ENCODE results near the gene OSTF1. TPM values are rescaled to one million over a fixed set of nuclear protein-coding genes. Genes with fewer than 3 reads are reported as not detected.

OSTF1 gene
- total RNA-seq, 1 donor from 2014 or later, result 86.7 TPM

- no peak for DNase-seq (ENCODE audit: low read depth in 2 of 2)
Observed at GRCh38 chr9:75084081-75084672, 4.1 kb upstream of the OSTF1 start.

GRCh38 chr9:75085640-75086039, 2.7 kb upstream of the OSTF1 start:
- DNase-seq (ENCODE audit: low read depth in 2 of 2), result no peak

GRCh38 chr9:75086541-75087288, 1.6 kb upstream of the OSTF1 start:
- DNase-seq (ENCODE audit: low read depth in 2 of 2), result peak in 1 of 2 donors; percentile 43

- peak in 1 of 2 donors; percentile 74 for DNase-seq (ENCODE audit: low read depth in 2 of 2)
Observed at GRCh38 chr9:75087289-75087823, 958 bp upstream of the OSTF1 start.

GRCh38 chr9:75088646-75089372, 495 bp downstream of the OSTF1 start:
- DNase-seq (ENCODE audit: low read depth in 2 of 2), result peak in 1 of 2 donors; percentile 65

GRCh38 chr9:75089373-75089766, 1.1 kb downstream of the OSTF1 start:
- no peak for DNase-seq (ENCODE audit: low read depth in 2 of 2)

GRCh38 chr9:75090579-75090978, 2.3 kb downstream of the OSTF1 start:
- no peak for DNase-seq (ENCODE audit: low read depth in 2 of 2)

- no peak for DNase-seq (ENCODE audit: low read depth in 2 of 2)
Observed at GRCh38 chr9:75092766-75093165, 4.5 kb downstream of the OSTF1 start.

- no peak for DNase-seq (ENCODE audit: low read depth in 2 of 2)
Observed at GRCh38 chr9:75096796-75097195, 8.5 kb downstream of the OSTF1 start.

- DNase-seq (ENCODE audit: low read depth in 2 of 2), result no peak
Observed at GRCh38 chr9:75101004-75101588, 12.8 kb downstream of the OSTF1 start.

- no peak for DNase-seq (ENCODE audit: low read depth in 2 of 2)
Observed at GRCh38 chr9:75102177-75102790, 14.0 kb downstream of the OSTF1 start.

- no peak for DNase-seq (ENCODE audit: low read depth in 2 of 2)
Observed at GRCh38 chr9:75104607-75105006, 16.3 kb downstream of the OSTF1 start.

GRCh38 chr9:75105019-75105540, 16.8 kb downstream of the OSTF1 start:
- DNase-seq (ENCODE audit: low read depth in 2 of 2), result no peak

- DNase-seq (ENCODE audit: low read depth in 2 of 2), result no peak
Observed at GRCh38 chr9:75105841-75106240, 17.5 kb downstream of the OSTF1 start.

GRCh38 chr9:75106857-75107256, 18.5 kb downstream of the OSTF1 start:
- DNase-seq (ENCODE audit: low read depth in 2 of 2), result no peak

- DNase-seq (ENCODE audit: low read depth in 2 of 2), result peak in 1 of 2 donors; percentile 83
Observed at GRCh38 chr9:75108571-75108970, 20.3 kb downstream of the OSTF1 start.

- peak in 1 of 2 donors; percentile 18 for DNase-seq (ENCODE audit: low read depth in 2 of 2)
Observed at GRCh38 chr9:75109210-75109839, 21.0 kb downstream of the OSTF1 start.

- no peak for DNase-seq (ENCODE audit: low read depth in 2 of 2)
Observed at GRCh38 chr9:75111019-75111622, 22.8 kb downstream of the OSTF1 start.

GRCh38 chr9:75112789-75113188, 24.5 kb downstream of the OSTF1 start:
- DNase-seq (ENCODE audit: low read depth in 2 of 2), result no peak

GRCh38 chr9:75116306-75116705, 28.0 kb downstream of the OSTF1 start:
- peak; percentile 23 to 26 for DNase-seq (ENCODE audit: low read depth in 2 of 2)

All from dermis microvascular lymphatic vessel endothelial cell (primary cell).